GM12891 (cell line): ENCODE results near the gene TMEM80.

Experiments
- POLR2A ChIP-seq: IDR thresholded peaks from 2 replicates; pipeline ENCODE4 v1.6.1; 2011; ENCODE audit warnings: low read depth, low read length, control low read depth
- POLR2AphosphoS5 ChIP-seq: IDR thresholded peaks from 2 replicates; pipeline ENCODE4 v1.6.1; 2011; ENCODE audit warnings: low read depth, low read length, control low read depth
- TAF1 ChIP-seq: IDR thresholded peaks from 2 replicates; pipeline ENCODE4 v1.6.1; 2011; ENCODE audit warnings: low read depth, low read length, control low read depth

GRCh38 chr11:690738-691633, 4.6 kb upstream of the TMEM80 start:
- TF ChIP-seq POLR2AphosphoS5 (no peak), TAF1 (no peak), POLR2A (no peak)
